Keratinocyte (primary cell): ENCODE measurements around the gene TAPBP.

Experiments
- EZH2 ChIP-seq: IDR thresholded peaks from one replicate; pipeline ENCODE4 v1.6.1; 2012; ENCODE audit warnings: inconsistent platforms, mild to moderate bottlenecking, low read length, moderate library complexity
- TF ChIP-seq, protein P1 (sequence below), 3 experiments: IDR thresholded peaks in 1 of 3; conservative IDR thresholded peaks in 1 of 3; optimal IDR thresholded peaks in 1 of 3; 2 replicates in 2 of 3; 3 replicates in 1 of 3; pipeline versions ENCODE3 to v1.5.1; 2011; ENCODE audit warnings: low read length in 3 of 3, mild to moderate bottlenecking in 3 of 3, moderate library complexity in 2 of 3, control low read depth in 1 of 3, inconsistent platforms in 1 of 3; ENCODE audit not compliant: insufficient read depth in 2 of 3; ENCODE audit errors: extremely low read depth in 1 of 3

DNA sequence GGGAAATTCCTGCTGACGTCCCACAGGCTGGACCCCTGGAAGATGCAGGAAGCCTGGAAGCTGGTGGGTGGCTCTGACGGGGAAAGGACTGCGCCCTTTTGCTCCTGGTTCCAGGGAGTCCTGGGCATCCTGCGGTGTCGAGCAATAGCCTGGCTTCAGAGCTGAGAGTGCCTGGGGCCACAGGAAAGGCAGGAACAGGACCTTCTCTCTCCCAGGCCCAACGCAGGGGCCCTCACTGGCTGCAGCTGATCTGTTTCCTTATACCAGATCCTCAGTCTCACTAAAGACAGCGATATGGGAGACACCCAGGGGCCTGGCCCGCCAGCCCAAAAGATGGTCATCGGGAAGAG is 35.5 kb downstream of the TAPBP start:
- TF ChIP-seq, protein P1, sequence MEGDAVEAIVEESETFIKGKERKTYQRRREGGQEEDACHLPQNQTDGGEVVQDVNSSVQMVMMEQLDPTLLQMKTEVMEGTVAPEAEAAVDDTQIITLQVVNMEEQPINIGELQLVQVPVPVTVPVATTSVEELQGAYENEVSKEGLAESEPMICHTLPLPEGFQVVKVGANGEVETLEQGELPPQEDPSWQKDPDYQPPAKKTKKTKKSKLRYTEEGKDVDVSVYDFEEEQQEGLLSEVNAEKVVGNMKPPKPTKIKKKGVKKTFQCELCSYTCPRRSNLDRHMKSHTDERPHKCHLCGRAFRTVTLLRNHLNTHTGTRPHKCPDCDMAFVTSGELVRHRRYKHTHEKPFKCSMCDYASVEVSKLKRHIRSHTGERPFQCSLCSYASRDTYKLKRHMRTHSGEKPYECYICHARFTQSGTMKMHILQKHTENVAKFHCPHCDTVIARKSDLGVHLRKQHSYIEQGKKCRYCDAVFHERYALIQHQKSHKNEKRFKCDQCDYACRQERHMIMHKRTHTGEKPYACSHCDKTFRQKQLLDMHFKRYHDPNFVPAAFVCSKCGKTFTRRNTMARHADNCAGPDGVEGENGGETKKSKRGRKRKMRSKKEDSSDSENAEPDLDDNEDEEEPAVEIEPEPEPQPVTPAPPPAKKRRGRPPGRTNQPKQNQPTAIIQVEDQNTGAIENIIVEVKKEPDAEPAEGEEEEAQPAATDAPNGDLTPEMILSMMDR (optimal IDR thresholded peaks at IDR 0.05 in 1 of 3, IDR thresholded peaks at IDR 0.05 in 1 of 3, conservative IDR thresholded peaks at IDR 0.05 in 1 of 3; ENCODE audit: extremely low read depth in 1 of 3, insufficient read depth in 2 of 3, low read length in 3 of 3): no peak
- TF ChIP-seq EZH2: no peak
